ELR (cell line): ENCODE data around the gene TADA2B.
A peak's percentile ranks its signal among the peaks of the same experiment; 100 is the strongest.

Experiments
- DNase-seq: peaks from one replicate; pipeline ENCODE4 v3.0.0-alpha.2; 2015; ENCODE audit warnings: low read depth

The TADA2B gene

DNA sequence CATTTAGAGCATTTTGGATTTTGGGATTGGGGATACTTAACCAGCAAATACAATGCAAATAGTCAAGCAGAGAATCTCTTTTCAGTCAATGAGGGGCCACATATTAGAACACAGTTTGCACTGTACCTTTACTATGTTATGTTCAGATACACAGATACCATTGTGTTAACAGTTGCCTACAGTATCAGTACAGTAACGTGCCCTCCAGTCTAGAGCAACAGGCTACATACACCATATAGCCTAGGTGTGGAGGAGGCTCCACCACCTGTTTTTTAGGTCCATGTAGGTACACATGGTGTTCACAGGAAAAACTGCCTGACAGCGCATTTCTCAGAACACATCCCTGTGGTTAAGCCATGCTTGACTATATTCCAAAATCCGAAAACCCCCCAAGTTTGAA, 15.6 kb downstream of the TADA2B start:
- no peak for DNase-seq

GRCh38 chr4:7059662-7060061, 16.5 kb downstream of the TADA2B start:
- DNase-seq, result no peak

- no peak for DNase-seq
These were observed 17.4 kb downstream of the TADA2B start for GRCh38 chr4:7060346-7061150.

GRCh38 chr4:7061815-7062214, 18.6 kb downstream of the TADA2B start:
- no peak for DNase-seq

DNA sequence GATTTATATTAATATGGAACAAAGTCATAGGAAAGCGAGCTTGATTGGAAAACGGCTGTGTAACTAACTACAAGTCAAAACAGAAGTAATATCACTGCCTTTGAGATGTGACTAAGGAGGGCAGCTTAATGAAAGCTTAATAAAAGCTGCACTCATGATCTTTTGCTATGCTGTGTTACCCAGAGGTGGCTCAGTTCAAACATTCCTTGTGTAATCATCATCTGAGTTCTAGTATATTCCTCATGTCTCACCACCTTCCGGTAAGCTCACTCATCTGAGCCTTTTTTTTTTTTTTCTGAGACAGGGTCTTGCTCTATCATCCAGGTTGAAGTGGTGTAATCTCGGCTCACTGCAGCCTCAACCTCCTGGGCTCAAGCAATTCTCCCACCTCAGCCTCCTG, 19.6 kb downstream of the TADA2B start:
- peak; percentile 12 for DNase-seq

DNA sequence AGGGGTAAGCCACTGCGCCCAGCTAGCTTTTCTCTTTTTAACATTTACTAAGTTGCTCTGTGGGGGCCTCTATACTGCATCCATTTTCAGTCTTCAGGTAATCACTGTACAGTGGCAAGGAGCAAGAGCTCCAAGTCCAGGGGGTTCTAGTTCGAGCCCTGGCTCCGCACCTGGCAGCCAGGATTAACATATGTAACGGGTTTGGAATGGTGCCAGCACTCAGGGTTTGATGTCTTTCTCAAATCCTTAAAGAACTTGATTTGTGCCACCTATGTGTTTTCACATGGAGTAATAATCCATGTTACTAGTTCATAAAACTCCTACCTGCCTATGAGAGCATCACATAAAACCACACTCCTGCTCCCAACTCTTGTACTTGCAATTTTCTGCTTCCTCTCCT, 20.2 kb downstream of the TADA2B start:
- DNase-seq, result no peak

- no peak for DNase-seq
These were observed 22.8 kb downstream of the TADA2B start for GRCh38 chr4:7066006-7066405.

GRCh38 chr4:7066493-7066892, 23.3 kb downstream of the TADA2B start:
- DNase-seq, result no peak

GRCh38 chr4:7067126-7067451, 23.9 kb downstream of the TADA2B start:
- no peak for DNase-seq

DNA sequence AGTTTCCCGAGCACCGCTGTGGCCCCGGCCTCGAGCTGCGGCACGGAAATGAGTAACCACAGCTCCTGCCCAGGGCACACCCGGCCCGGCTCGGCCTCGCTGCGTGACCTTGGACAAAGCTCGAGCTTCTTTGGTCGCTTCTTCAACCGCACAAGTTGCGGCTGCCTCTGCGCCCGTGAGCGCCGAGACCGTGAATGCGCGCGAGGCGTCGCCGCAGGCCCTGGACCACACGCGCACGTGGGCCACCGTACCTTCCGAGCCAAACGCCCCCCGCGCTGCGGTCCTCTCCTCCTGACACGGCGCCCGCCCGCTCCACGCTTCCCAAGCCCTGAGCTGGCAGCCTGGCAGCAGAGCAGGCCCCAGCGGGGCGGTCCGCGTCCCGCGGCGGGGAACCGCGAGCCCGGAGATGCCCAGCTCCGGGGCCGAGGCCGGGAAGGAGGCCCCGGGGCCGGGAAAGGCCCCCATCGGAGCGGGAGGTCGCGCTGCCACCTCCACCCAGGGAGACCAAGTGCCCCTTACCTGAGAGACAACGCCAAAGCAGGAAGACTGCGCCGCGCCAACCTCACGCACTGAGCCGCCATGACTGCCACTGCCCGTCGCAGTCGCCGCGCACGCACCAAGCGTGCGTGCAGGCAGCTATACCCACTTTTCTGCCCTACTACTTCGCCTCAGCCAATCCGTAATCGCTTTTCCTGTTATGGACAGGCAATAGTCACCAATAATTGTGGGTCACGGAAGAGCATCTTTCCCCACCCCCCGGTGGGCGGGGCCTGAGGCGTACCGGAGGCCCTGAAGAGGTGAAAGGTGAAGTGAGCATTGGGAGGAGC, 24.5 kb downstream of the TADA2B start, which contains the start of gene GRPEL1:
GRPEL1 (minus strand) TSS at position 613 of the 827 bp plus-strand sequence; CDS start at position 581, 32 bp downstream.
- DNase-seq, result peak; percentile 99

- no peak for DNase-seq
These were observed 25.2 kb downstream of the TADA2B start for GRCh38 chr4:7068279-7068842.

- DNase-seq, result peak; percentile 52
These were observed 25.7 kb downstream of the TADA2B start for GRCh38 chr4:7068883-7069282.

- DNase-seq, result peak; percentile 75
These were observed 27.7 kb downstream of the TADA2B start for GRCh38 chr4:7070729-7071511.

DNA sequence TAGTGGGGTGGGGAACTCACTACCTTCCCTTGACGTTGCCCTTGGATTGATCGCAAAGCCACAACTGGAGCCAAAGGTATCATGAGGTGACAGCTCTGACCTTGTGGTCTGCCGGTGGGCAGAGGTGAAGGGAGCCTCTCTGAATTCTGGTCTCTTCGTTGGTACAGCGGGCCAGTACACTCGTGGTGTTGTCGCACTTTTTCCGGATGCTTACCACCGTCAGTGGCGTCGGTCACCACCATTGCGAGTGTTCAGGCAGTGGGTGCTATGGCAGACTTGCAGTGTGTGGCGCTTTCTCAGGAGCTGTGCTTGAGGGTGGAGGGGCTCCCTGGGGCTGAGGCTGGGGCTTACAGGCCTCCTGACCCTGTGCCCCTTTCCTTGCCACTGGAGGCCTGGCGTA, 29.9 kb downstream of the TADA2B start:
- DNase-seq, result no peak

GRCh38 chr4:7073526-7074390, 30.6 kb downstream of the TADA2B start:
- peak; percentile 74 for DNase-seq

- DNase-seq, result peak; percentile 32
These were observed 31.3 kb downstream of the TADA2B start for GRCh38 chr4:7074426-7074825.

- peak; percentile 16 for DNase-seq
These were observed 33.0 kb downstream of the TADA2B start for GRCh38 chr4:7075962-7076695.

- DNase-seq, result no peak
These were observed 33.5 kb downstream of the TADA2B start for GRCh38 chr4:7076696-7077082.

- DNase-seq, result no peak
These were observed 34.2 kb downstream of the TADA2B start for GRCh38 chr4:7077371-7077770.

DNA sequence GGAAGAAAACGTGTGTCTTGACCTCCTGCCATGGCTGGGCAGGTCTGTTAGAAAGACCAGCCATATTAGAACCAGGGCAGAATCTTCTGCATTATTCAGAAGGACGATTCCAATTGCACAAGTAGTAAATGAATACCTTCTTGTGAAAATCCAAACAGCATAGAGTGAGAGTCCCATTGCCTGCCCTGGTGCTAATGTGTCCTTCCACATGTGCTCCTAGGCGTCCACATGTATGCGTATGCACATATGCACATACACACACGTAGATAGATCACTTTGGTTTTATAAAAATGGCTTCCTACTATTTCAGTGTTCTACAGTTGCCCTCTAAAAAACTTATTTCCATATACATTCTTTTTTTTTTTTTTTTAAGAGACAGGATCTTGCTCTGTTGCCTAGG, 34.9 kb downstream of the TADA2B start:
- DNase-seq, result no peak
